Thymus (tissue), 11 donors: Measurements from ENCODE around the gene DYRK1A. TPM values are rescaled to one million over a fixed set of nuclear protein-coding genes. Genes with fewer than 3 reads are reported as not detected.

ENCODE experiments used
- DNase-seq, 9 donors: peaks; one replicate each; pipeline ENCODE4 v3.0.0-alpha.2; 2013; ENCODE audit warnings: low spot score in 9 of 9, low read depth in 6 of 9, missing footprints in 1 of 9
- H3K27ac ChIP-seq, 2 donors: one replicate each; pipeline ENCODE4 v1.5.1; 2013; ENCODE audit warnings: control low read depth in 1 of 2, low read depth in 1 of 2, low read length in 1 of 2, mild to moderate bottlenecking in 1 of 2, moderate library complexity in 1 of 2
- H3K27me3 ChIP-seq, 2 donors: one replicate each; pipeline ENCODE4 v1.5.1; 2013; ENCODE audit warnings: low read length in 1 of 2; ENCODE audit not compliant: control insufficient read depth in 2 of 2, insufficient read depth in 1 of 2
- H3K36me3 ChIP-seq, 2 donors: one replicate each; pipeline ENCODE4 v1.5.1; 2013; ENCODE audit warnings: low read length in 1 of 2, mild to moderate bottlenecking in 1 of 2, moderate library complexity in 1 of 2; ENCODE audit not compliant: control insufficient read depth in 2 of 2, insufficient read depth in 2 of 2
- H3K4me1 ChIP-seq, 2 donors: one replicate each; pipeline ENCODE4 v1.5.1; 2013; ENCODE audit warnings: low read length in 2 of 2; ENCODE audit not compliant: control insufficient read depth in 2 of 2, insufficient read depth in 2 of 2
- H3K4me3 ChIP-seq, 2 donors: one replicate each; pipeline ENCODE4 v1.5.1; 2013; ENCODE audit warnings: low read length in 2 of 2, control low read depth in 1 of 2, mild to moderate bottlenecking in 1 of 2
- H3K9me3 ChIP-seq, 2 donors: one replicate each; pipeline ENCODE4 v1.5.1; 2013; ENCODE audit warnings: low read length in 1 of 2, mild to moderate bottlenecking in 1 of 2; ENCODE audit not compliant: control insufficient read depth in 2 of 2, insufficient read depth in 1 of 2
- WGBS: extraction: QIAGEN DNeasy Blood & Tissue Kit; methylation state at CpG from one replicate; pipeline ENCODE4 v1.1.7; 2013; 5-methylcytosine and 5-hydroxymethylcytosine counted together
- polyA plus RNA-seq: library from polyadenylated mRNA; stranded (reverse); fragments of 200-250 nt; gene quantifications from one replicate; pipeline ENCODE4 v1.2.3, GENCODE V29; 2013
- total RNA-seq: library from RNA; stranded (reverse); fragments of 120-200 nt; gene quantifications from one replicate; pipeline ENCODE4 v1.2.4, GENCODE V29; 2013
- donor health status: healthy.

DYRK1A gene
- total and polyA plus RNA-seq, 2 donors = 53.3 to 64.7 TPM

GRCh38 chr21:37561941-37562919 lies 195.7 kb downstream of the DYRK1A start:
- Histone ChIP-seq H3K27me3 (no peaks in the 10 kb centered on the region), H3K9me3 (peaks cover 0 to 8% of the 10 kb centered on the region in 2 donors), H3K36me3 (no peaks in the 10 kb centered on the region), H3K4me1 (peaks cover 11 to 19% of the 10 kb centered on the region in 2 donors), H3K4me3 (no peak overlapping the region), H3K27ac (no peak overlapping the region)
- no peak for DNase-seq
- 88% methylated on average over 11 of the region's 11 CpGs for WGBS

GRCh38 chr21:37562920-37563640 lies 196.5 kb downstream of the DYRK1A start:
- H3K4me1 ChIP-seq = peaks cover 11 to 19% of the 10 kb centered on the region in 2 donors
- H3K9me3 ChIP-seq = peaks cover 0 to 8% of the 10 kb centered on the region in 2 donors
- 52% methylated on average over 22 of the region's 22 CpGs for WGBS
- peak overlapping the region; percentile 91 to 95 for H3K27ac ChIP-seq
- DNase-seq = peak in 1 of 9 donors; percentile 37
- no peaks in the 10 kb centered on the region for H3K36me3 ChIP-seq
- no peaks in the 10 kb centered on the region for H3K27me3 ChIP-seq
- peak overlapping the region; percentile 73 to 74 for H3K4me3 ChIP-seq

GRCh38 chr21:37563641-37564340 lies 197.2 kb downstream of the DYRK1A start:
- WGBS = under 1% methylated on average over 67 of the region's 67 CpGs
- H3K36me3 ChIP-seq = no peaks in the 10 kb centered on the region
- peaks cover 11 to 19% of the 10 kb centered on the region in 2 donors for H3K4me1 ChIP-seq
- peaks cover 0 to 8% of the 10 kb centered on the region in 2 donors for H3K9me3 ChIP-seq
- H3K27me3 ChIP-seq = no peaks in the 10 kb centered on the region
- H3K27ac ChIP-seq = peak overlapping the region; percentile 91 to 95
- peak overlapping the region; percentile 73 to 74 for H3K4me3 ChIP-seq
- DNase-seq = peak; percentile 79 to 96 (median 85)

DNA sequence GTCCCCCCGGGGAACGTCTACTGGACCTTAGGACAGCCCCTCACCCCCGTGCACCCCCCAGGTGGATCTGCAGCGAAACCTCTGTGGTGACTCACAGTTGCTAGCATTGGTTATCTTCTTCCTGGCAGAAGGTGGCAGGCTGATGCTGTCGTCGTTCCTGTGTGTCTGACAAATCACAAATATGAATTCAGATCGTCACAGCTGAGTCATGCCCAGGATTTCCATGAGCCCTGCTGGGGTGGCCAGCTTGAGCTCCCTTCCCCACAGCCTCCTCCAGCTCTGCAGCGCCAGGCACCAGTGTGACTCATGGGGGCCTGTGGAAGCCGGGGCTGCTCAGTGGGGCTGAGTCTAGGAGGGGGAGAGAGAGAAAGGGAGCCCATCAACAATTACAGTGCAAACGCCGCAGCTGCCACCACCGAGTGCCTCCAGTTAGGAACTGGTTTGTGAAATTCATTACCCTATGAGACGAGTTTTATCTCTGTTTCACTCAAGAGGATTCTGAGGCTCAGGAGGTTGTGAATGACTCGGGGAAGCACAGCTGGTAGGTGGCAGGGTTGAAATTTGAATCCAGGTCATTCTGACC lies 197.9 kb downstream of the DYRK1A start:
- H3K4me3 ChIP-seq = peak overlapping the region; percentile 73 to 74
- H3K36me3 ChIP-seq = no peaks in the 10 kb centered on the region
- 7% methylated on average over 14 of the region's 14 CpGs for WGBS
- H3K9me3 ChIP-seq = peaks cover 0 to 8% of the 10 kb centered on the region in 2 donors
- peaks cover 11 to 19% of the 10 kb centered on the region in 2 donors for H3K4me1 ChIP-seq
- peak overlapping the region; percentile 91 to 95 for H3K27ac ChIP-seq
- H3K27me3 ChIP-seq = no peaks in the 10 kb centered on the region
- peak; percentile 45 to 87 (median 64) for DNase-seq

- Histone ChIP-seq H3K4me1 (peaks cover 11 to 19% of the 10 kb centered on the region in 2 donors), H3K27ac (peak overlapping the region; percentile 91 to 95), H3K36me3 (no peaks in the 10 kb centered on the region), H3K9me3 (peaks cover 0 to 8% of the 10 kb centered on the region in 2 donors), H3K27me3 (no peaks in the 10 kb centered on the region), H3K4me3 (peak overlapping the region; percentile 73 to 74)
- WGBS = 88% methylated on average over 12 of the region's 12 CpGs
- no peak for DNase-seq
These were observed 198.5 kb downstream of the DYRK1A start for GRCh38 chr21:37564924-37565529.

GRCh38 chr21:37565530-37566223 lies 199.1 kb downstream of the DYRK1A start:
- no peak for DNase-seq
- H3K27me3 ChIP-seq = no peaks in the 10 kb centered on the region
- H3K9me3 ChIP-seq = peaks cover 0 to 8% of the 10 kb centered on the region in 2 donors
- 77% methylated on average over 14 of the region's 14 CpGs for WGBS
- peaks cover 11 to 19% of the 10 kb centered on the region in 2 donors for H3K4me1 ChIP-seq
- H3K27ac ChIP-seq = no peak overlapping the region
- no peaks in the 10 kb centered on the region for H3K36me3 ChIP-seq
- no peak overlapping the region for H3K4me3 ChIP-seq

DNA sequence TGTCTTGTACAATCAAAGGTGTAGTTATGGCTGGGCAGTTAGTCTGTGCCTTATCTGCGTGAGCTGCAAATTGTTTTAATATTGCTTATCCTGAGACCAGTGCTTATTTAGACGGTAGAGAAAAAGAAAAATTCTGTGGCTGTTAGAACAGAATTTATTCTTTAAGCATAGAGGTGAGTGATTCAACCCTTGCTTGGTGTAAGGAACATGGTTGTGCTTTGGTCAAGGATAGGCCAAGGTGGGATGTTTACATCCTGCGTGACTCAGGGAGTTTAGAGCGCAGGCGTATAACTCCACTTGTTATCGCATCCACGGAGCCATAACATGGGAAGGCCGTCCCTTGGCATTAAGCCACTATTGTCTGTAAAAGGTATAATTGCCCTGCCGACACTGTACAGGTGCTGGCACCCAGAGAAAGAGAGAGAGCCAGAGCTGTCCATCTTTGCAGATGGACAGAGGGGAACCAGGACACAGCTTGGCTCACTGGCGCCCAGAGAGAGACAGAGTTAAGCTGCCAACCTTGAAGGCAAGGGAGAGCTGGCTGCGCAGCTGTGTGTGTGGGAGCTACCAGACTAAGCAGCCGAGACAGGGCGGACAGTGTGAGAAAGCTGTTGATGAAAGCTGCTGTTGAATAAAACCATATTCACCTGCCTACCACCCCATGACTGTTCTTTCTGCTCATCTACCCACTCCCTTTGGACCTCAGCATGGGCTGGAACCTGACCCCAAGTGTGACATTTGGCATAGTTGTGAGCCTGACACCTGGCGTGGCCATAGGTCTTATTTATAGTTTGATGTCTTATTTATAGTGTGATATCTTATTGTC lies 200.4 kb downstream of the DYRK1A start:
- Histone ChIP-seq H3K36me3 (no peaks in the 10 kb centered on the region), H3K27me3 (no peaks in the 10 kb centered on the region), H3K27ac (no peak overlapping the region), H3K4me1 (peaks cover 11 to 19% of the 10 kb centered on the region in 2 donors), H3K9me3 (peaks cover 0 to 8% of the 10 kb centered on the region in 2 donors), H3K4me3 (no peak overlapping the region)
- no peak for DNase-seq
- WGBS = 97% methylated on average over 14 of the region's 14 CpGs
